HG03045 (cell line): ENCODE results near the gene P3H3.

Source experiments
- ATAC-seq: cut with Tn5 transposase; IDR thresholded peaks from one replicate; pipeline ENCODE4 v1.9.1; 2021; ENCODE audit warnings: mild to moderate bottlenecking, moderate library complexity; ENCODE audit not compliant: unreplicated experiment

P3H3 gene

DNA sequence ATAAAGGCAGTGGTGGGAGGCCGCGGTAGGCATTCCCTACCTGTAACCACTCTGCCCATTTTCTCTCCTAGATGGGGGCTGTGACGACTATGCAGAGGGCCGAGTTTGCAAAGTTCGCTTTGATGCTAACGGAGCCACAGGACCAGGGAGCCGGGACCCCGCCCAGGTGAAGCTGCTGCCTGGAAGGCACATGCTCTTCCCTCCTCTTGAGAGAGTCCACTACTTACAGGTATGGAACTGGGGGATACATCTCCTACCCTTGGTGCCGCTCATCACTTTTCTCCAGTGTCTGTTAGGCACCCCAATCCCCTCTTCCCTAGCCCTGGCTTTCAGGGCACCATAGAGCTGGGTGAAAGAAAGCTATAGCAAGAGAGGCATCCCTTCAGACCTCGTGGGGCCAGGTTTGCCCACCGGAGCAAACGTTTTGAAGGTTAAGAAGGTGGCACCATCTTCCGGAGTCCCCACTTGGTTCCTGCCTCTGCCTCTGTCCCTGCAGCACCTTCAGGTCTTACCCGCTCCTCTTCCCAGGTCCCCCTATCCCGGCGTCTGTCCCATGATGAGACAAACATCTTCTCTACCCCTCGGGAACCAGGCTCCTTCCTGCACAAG, 2.0 kb upstream of the P3H3 start:
- ATAC-seq, result no peak

DNA sequence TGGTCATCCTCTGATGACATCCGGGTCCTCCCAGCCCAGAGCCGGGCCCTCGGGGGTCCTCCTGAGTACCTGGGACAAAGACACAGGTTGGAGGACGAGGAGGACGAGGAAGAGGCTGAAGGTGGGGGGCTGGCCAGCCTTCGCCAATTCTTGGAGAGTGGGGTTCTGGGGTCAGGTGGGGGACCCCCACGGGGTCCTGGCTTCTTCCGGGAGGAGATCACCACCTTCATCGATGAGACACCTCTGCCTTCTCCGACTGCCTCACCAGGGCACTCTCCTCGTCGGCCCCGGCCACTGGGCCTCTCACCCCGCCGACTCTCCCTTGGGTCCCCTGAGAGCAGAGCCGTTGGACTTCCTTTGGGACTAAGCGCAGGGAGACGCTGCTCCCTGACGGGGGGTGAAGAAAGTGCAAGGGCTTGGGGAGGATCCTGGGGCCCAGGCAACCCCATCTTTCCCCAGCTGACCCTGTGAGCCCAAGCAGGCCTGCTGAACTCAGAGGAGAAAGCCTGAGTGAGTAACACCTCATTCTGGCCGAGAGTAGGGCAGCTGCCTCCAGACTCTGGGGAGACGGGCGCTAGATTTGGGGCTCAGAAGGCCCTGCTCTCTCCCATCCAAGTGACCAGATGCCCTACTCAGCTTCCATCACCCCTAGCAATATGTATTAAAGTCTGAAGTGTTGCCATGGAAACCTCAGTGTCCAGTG, 1.3 kb upstream of the P3H3 start:
- ATAC-seq, result no peak

DNA sequence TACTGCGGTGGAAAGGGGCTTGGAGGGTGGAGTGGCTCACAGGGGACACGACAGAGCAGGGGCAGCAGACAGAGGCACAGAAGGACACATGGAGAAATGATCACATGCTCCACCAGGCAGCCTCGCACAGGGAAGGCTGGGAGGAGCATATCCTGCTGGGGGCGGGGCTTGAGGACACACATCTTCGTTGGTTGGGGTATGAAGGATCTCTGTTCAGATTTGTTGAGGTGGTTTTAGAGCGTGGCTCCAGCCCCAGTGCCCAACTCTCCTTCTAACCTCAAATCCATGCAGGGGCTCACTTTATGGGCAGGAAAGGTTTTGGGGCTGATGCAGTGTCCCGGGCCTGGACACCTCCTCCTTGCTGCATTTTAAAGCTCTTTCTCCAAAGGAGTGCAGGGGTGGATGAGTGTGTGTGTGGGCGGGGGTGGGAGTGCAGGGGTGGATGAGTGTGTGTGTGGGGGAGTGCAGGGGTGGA, 733 bp upstream of the P3H3 start:
- ATAC-seq, result no peak

DNA sequence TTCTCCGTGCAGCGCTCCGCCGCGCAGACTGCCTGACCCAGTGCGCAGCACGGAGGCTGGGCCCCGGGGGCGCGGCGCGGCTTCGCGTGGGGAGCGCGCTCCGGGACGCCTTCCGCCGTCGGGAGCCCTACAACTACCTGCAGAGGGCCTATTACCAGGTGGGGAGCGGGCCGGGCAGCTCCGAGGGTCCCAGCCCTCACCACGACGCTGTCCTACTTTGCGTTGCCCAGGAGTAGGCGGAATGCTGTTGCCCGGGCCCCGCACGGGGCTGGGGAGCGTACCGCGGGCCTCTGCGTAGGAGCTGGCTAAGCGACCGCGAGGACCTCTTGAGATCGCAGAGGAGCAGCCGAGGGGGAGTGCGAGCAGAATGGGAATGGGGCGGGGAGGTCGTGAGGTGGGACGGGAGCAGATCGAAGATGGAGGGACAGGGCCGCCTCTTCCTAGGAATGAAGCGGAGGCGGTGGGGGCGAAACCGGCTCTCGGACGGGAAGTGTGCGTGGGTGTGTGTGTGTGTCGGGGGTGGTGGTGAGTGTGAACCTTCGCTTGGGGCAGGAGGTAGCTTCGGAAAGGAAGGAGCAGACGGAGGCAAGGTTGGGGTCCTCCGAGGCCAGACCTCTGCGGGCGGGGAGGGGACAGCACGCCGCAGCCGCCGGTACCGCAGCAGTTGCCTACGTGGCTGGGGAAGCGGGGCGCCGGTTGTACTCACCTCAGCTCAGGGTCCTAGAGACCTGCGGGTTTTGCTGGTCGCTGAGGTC, 751 bp downstream of the P3H3 start:
- ATAC-seq, result no peak

DNA sequence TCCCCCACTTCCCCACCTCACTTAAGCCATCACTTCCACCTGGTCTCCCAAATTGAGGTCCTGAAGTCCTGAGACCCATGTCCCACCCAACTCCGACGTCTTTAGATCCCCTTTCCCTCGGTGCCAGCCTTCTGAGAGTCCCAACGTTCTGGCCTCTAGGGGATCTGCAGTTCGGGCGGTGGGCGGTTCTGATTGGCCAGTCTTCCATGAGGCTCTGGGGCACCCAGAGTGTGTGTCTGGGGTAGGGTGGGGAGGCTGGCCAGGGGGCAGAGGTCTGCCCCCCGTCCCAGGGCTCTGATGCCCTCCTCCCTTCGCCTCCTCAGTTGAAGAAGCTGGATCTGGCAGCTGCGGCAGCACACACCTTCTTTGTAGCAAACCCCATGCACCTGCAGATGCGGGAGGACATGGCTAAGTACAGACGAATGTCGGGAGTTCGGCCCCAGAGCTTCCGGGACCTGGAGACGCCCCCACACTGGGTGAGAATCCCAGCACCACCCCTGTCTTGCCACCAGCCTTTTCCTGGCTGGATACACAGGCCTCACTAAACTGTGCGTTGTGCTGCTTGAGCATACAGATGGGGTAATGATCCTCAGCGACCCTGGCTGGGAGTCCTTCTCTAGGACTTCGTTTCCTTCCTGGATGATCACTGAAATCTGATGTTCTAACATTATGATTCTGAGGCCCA, 1.5 kb downstream of the P3H3 start:
- no peak for ATAC-seq

DNA sequence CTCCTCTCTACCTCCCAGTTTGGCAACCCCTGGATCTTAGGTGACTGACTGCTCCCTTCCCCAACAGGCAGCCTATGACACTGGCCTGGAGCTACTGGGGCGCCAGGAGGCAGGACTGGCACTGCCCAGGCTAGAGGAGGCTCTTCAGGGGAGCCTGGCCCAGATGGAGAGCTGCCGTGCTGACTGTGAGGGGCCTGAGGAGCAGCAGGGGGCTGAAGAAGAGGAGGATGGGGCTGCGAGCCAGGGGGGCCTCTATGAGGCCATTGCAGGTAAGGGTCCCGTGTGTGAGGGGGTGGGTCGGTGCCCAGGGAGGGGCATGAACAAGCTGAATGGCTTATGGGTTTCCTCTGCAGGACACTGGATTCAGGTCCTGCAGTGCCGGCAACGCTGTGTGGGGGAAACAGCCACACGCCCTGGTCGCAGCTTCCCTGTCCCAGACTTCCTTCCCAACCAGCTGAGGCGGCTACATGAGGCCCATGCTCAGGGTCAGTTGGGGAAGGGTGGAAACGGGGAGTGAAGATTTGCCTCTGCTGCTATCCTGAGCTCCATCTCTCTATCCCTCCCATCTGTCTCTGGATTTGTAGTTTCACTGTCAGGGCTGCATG, 2.2 kb downstream of the P3H3 start:
- ATAC-seq, result no peak

DNA sequence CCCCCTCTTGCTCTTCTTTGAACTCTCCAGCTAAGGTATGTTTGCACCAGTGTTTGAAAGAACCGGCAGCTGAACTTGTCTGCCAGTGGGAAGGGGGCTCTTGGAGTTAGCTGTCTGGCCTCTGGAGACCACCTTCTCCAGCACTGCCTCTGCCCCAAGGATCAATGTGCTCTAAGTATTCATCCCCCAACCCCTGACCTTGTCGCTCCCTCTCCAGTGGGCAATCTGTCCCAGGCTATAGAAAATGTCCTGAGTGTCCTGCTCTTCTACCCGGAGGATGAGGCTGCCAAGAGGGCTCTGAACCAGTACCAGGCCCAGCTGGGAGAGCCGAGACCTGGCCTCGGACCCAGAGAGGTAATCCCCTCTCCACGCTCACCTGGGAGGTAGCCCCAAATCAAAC, 2.8 kb downstream of the P3H3 start:
- no peak for ATAC-seq

DNA sequence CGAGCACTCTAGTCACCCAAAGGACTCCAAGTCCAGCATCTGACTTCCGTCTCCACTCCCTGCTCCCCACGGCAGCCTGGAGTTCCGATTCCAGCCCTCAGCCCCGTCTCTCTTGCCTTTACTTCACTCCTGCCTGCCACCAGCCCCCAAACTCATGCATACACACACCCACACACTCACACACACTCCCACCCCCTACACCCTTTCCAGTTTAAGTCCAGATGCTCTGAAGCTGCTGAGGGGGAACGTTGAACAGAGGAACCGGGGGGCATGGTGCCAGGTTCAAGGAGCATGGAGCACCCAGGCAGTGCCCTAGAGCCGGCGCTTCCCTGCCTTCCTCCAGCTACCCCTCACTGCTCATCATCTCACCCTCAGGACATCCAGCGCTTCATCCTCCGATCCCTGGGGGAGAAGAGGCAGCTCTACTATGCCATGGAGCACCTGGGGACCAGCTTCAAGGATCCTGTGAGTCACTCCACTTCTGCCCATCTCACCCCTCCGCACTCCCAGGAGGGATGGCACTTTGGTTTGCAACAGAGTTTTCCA, 3.3 kb downstream of the P3H3 start:
- ATAC-seq, result no peak

DNA sequence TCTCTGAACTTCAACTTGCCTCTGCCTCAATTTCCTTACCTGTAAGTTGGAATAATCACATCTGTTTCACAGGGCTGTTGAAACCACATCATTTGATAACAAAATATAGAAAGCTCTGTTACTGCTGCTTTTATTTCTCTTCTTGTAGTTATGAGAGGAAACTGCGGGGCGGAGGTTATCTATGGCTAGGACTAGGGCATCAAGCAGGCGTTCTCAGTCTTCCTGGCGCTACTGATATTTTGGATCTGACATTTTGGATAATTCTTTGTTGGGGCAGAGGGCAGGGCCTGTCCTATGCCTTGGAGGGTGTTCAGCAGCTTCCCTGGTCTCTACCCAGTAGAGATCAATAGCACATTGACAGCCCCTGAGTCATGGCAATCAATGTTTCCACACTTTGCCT, 3.9 kb downstream of the P3H3 start:
- ATAC-seq, result no peak

DNA sequence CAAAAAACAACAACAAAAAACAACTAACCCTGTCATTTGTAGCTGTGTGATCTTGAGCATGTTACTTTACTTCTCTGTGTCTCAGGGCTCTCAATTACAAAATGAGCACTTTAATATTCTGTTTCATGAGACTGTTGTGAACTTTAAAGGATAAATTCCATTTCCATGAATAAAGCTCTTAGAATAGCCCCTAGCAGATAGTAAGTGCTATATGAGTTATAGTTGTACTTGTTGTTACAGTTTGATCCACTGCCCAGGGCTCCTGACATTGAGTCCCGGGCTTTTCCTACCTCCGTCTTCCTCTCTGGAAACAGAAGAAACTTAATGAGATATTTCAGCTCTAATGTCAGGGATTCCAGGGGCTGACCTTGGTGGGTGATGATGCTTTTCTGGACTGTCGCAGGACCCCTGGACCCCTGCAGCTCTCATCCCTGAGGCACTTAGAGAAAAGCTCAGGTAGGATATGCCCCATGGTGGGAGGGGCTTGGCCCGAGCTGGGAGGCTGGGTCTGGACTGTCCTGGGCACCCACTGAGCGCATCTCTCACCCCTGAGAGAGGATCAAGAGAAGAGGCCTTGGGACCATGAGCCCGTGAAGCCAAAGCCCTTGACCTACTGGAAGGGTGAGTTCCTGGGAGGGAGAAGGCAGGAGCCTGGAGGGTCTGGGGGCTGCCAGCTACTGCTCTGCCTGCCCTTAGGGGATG, 5.1 kb downstream of the P3H3 start:
- ATAC-seq, result no peak

DNA sequence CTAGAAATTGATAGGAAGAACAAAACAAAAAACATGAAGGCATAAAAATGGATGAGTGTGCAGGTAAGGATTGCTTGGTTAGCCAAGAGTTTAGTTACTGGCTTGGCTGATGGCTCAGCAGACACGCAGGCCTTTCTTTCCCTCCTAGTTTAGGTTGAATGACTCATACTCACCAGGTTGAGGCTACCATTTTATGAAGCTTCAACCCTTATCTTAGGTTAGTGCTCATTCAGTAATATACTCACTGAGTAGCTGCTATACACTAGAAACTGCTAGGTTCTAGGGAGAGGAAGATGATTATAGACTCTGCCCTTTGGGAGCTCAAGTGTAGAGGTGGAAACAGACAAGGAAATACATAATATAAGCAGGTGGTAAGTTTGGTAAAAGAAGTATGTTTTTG, 6.0 kb downstream of the P3H3 start:
- ATAC-seq, result no peak

DNA sequence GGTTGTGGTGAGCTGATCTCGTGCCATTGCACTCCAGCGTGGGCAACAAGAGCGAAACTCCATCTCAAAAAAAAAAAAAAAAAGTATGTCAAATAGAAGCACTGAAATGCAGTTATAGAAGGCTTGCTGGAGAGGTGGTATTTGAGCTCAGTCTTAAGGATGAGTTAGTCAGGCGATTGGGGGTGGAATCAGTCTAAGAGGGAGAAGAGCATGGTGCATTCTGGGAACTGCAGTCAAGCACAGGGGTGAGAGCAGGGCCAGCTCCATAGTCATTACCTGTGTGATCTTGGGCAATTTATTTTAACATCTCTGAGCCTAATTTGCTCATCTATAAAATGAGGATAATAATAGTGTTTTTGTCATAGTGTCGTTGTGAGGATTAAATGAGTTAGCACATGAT, 6.7 kb downstream of the P3H3 start:
- ATAC-seq, result no peak

DNA sequence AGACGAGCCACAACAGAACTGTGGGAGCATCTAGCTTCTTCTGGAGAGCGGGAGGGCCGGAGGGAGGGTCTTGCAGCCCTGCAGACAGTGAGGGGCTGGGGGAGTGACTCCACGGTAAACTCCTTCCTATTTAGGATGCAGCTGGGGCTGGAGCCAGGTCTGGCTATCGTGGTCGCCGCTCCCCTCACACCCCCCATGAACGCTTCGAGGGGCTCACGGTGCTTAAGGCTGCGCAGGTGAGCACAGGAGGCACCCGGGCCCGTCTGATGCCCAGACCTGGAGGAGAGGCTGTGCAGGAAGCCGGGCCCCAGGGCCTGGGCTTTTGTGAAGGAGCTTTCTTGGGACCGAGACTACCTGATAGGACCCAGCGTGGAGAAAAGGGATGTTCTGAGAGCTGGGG, 8.6 kb downstream of the P3H3 start:
- no peak for ATAC-seq

DNA sequence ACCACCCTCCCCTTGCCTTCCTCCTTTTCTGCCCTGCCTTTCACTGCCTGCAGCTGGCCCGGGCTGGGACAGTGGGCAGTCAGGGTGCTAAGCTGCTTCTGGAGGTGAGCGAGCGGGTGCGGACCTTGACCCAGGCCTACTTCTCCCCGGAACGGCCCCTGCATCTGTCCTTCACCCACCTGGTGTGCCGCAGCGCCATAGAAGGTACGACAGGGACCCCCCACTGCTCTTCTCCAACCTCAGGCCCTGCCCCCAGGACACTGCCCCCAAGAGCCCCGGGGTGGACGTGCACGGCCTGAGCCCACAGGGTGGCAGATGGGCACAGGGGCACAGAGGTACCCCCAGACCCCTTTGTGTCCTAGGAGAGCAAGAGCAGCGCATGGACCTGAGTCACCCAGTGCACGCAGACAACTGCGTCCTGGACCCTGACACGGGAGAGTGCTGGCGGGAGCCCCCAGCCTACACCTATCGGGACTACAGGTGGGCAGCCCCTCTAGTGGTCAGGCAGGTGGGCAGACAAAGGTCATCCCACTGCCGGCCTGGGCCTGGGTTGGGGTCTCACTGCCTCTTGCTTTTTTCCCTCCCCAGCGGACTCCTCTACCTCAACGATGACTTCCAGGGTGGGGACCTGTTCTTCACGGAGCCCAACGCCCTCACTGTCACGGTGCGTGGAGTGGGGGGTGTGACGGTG, 9.3 kb downstream of the P3H3 start:
- no peak for ATAC-seq

DNA sequence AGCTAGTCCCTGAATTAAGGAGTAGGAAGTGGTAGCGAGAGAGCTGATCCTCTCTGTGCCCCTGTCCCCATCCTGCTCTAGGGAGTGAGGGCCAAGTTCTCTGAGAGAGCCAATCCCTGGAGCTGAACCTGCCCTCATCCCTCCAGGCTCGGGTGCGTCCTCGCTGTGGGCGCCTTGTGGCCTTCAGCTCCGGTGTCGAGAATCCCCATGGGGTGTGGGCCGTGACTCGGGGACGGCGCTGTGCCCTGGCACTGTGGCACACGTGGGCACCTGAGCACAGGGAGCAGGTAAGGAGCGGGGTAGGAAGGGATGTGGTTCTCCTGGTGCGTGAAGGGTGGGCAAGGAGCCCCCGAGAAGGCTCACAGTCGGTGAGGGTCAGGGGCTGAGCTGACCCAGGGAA, 10.6 kb downstream of the P3H3 start:
- ATAC-seq, result no peak

DNA sequence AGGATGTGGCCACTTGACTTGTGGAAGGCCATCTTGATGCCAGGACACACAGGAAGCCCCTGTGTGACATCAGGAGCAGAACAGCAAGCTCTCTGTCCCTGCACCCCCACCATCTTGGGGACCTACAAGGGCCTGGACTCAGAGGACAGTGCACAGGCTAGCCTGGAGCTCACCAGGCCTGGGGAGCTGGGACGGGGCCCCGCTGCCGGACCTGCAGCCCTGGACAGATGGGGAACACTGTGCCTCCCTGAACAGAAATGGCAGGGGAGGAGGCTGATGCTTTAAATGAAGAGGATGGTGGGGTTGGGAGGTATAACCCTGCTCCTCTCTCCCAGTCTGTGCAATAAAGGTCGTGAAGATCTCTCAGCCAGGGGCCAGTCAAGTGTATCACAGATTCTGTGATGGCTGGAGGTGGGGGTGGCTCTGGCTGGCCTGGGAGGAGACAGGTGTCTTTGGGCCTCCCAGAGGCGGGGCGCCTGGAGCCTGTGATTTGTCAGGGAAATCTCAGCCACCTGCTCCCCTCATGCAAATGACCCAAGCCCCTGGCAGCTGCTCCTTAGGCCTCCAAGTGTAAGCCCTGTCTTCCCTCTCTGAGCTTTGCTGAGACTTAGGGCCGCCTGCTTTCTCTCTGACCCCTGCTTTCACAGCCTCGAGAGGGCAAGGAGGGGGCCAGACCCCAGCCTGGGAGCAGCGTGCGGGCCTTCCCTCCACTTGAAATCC, 11.4 kb downstream of the P3H3 start:
- ATAC-seq, result peak; percentile 88

DNA sequence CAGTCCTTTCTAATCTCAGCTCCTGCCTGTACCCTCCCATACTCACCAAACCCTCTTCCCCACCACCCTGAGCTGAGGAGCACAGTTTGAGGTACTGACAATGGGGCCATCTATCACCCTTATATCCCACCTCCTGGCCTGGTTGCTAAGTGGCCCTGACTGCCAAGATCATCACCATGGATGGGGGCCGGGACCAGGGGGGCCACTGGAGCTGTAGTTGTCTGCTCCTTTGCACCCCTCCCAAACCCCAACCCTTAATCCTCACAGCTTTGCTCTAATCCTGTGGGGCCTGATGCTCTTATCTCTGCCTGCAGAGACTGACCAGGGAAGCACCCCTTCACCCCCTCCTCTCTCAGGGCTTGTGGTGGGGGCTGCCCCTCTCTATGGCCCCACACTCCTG, 12.1 kb downstream of the P3H3 start:
- no peak for ATAC-seq

DNA sequence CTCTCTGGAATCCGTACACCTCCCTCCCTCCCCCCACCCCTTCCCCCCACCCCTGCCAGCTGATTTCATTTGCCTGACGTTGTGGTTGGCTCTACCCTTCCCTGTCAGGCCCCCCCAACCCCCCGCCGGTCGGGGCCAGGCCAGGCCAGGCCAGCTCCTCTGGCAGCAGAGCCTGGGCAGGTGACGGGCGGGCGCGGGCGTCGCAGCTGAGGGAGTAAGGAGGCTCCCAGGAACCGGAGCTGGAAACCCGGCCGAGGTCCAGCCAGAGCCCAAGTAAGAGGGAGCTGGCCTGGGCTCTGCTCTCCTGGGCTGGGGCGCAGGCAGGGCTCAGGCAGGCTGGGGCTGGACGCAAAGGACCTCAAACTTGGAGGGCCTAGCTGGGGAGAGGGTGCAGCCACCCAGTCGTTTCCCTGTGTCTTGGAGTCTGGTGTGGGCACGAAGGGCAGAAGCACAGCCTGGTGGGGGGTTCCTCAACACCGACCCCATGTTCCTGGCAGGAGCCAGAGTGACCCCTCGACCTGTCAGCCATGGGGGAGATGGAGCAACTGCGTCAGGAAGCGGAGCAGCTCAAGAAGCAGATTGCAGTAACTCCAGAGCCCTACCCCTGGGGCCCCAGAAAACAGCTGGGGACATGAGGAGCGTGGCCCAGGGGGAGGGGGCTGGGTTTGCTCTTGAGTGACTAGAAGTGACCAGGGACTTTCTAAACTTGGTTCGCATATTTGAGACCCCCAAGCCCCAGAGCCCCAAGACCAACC, 12.7 kb downstream of the P3H3 start, which contains the start of gene GNB3:
Gene GNB3 (plus strand): TSS at position 165 of the 755 bp plus-strand sequence. CDS start 363 bp downstream, at position 528.
- no peak for ATAC-seq
